HG03064 (cell line): ENCODE results near the gene METTL17.

ENCODE experiments used
- ATAC-seq: cut with Tn5 transposase; IDR thresholded peaks from one replicate; pipeline ENCODE4 v1.9.1; 2021; ENCODE audit warnings: low read depth; ENCODE audit not compliant: unreplicated experiment

The METTL17 gene

GRCh38 chr14:21041676-21042433 lies 52.1 kb downstream of the METTL17 start, which contains the start of gene RNASE7:
TSS of gene RNASE7 (plus strand) at chr14:21042362. CDS start at chr14:21042993, 631 bp downstream.
- ATAC-seq = no peak

GRCh38 chr14:21042918-21043317 lies 53.1 kb downstream of the METTL17 start:
- no peak for ATAC-seq

GRCh38 chr14:21043387-21043973 lies 53.7 kb downstream of the METTL17 start:
- ATAC-seq = no peak

GRCh38 chr14:21043974-21044618 lies 54.3 kb downstream of the METTL17 start:
- no peak for ATAC-seq
